ENCODE data around the gene KCNAB1. TPM values are rescaled to one million over a fixed set of nuclear protein-coding genes. Genes with fewer than 3 reads are reported as not detected.

The KCNAB1 gene
- total RNA-seq, 2 donors from 2014 or later: 0.49 to 0.81 TPM

DNA sequence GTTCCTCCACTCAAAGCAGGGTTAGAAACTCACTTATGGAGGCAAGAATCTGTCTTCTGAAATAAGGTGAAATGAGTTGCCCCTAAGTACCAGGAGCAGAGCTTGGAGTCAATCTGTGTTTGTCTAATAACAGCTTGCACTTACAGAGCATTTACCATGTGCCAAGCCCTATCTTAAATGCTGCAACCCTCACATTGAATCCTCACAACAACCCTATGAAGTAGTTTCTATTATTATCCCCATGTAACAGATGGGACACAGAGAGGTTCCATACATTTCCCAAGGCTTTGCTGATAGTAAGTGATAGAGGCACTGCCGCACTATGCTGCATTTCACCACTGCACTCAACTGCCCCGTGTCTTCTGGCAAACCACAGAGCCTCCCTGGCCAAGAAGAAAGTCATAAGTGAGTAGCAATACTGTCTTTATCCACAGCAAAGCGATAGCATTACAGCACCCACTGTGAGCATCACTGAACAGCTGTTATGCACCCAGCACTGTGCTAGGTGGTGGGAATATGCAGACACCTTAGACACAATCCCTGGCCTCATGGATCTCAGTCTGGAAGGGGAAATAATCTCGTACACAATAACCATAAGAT lies 293.0 kb downstream of the KCNAB1 start:
- 88 to 93% methylated on average over 4 of the region's 4 CpGs for WGBS, 2 experiments (ENCODE audit: insufficient coverage in 1 of 2, insufficient read length in 1 of 2)
- no peak overlapping the region for H3K27ac Mint-ChIP-seq

DNA sequence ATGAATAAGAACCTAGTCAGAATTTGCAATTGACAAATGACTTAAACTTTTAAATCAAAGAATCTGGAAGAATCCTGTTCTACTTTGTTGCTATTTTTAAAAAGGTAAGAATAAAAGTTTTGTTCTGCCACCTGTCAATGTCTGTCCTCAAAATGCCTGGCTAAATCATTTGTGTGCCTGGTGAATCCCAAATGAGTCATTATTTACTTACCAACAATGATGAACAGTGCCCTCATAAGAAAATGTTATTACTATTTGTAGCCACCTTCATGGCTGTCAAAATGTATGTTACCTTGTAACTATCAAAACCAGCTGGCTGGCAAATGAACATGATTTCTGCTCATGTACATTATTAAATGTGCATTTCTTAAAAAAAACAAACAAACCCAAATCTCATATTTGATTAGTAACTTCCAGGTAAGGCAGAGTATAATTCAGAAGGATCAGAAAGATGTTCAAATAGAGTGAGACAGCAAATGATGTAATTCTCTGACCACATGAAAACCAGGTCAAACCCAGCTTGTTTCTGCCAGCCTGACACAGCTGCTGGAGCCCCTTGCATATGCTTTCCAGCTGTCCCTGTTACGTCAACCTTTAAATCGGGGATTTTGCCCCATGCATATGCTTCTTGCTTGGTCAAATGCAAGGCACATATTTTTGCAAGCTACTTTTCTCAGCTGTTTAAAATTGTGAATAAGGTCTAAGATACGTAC lies 296.6 kb downstream of the KCNAB1 start:
- no peaks in the 10 kb centered on the region for H3K27me3 ChIP-seq (ENCODE audit: control insufficient read depth, insufficient read depth, low read length, poor library complexity, severe bottlenecking)
- Mint-ChIP-seq H3K4me1 (no peaks in the 10 kb centered on the region), H3K9me3 (no peaks in the 10 kb centered on the region), H3K27ac (no peak overlapping the region), H3K27me3 (ENCODE audit: insufficient read depth) (no peaks in the 10 kb centered on the region), H3K4me3 (no peak overlapping the region), H3K36me3 (ENCODE audit: low read depth) (no peaks in the 10 kb centered on the region)
- no peak overlapping the region for H3K4me3 ChIP-seq (ENCODE audit: low read length)
- H3K27ac ChIP-seq (ENCODE audit: low read depth, low read length): no peak overlapping the region
- no peak for DNase-seq
- no peaks in the 10 kb centered on the region for H3K9me3 ChIP-seq (ENCODE audit: control insufficient read depth, low read length)
- 94% methylated on average over 3 of the region's 3 CpGs for WGBS, 2 experiments (ENCODE audit: insufficient coverage in 1 of 2, insufficient read length in 1 of 2)
- TF ChIP-seq, protein P1, sequence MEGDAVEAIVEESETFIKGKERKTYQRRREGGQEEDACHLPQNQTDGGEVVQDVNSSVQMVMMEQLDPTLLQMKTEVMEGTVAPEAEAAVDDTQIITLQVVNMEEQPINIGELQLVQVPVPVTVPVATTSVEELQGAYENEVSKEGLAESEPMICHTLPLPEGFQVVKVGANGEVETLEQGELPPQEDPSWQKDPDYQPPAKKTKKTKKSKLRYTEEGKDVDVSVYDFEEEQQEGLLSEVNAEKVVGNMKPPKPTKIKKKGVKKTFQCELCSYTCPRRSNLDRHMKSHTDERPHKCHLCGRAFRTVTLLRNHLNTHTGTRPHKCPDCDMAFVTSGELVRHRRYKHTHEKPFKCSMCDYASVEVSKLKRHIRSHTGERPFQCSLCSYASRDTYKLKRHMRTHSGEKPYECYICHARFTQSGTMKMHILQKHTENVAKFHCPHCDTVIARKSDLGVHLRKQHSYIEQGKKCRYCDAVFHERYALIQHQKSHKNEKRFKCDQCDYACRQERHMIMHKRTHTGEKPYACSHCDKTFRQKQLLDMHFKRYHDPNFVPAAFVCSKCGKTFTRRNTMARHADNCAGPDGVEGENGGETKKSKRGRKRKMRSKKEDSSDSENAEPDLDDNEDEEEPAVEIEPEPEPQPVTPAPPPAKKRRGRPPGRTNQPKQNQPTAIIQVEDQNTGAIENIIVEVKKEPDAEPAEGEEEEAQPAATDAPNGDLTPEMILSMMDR (conservative IDR thresholded peaks at IDR 0.05): no peak
- H3K36me3 ChIP-seq (ENCODE audit: control insufficient read depth, insufficient read depth, low read length): no peaks in the 10 kb centered on the region
- no peaks in the 10 kb centered on the region for H3K4me1 ChIP-seq (ENCODE audit: control insufficient read depth, insufficient read depth, low read length)
- H3K9ac ChIP-seq (ENCODE audit: extremely low read depth, low read length, poor library complexity, severe bottlenecking): no peak overlapping the region

More for the DNA sequence above, 293.0 kb downstream of the KCNAB1 start:
- Histone ChIP-seq H3K36me3 (ENCODE audit: control insufficient read depth, insufficient read depth, low read length) (no peaks in the 10 kb centered on the region), H3K4me3 (ENCODE audit: low read length) (no peak overlapping the region), H3K9me3 (ENCODE audit: control insufficient read depth, low read length) (no peaks in the 10 kb centered on the region), H3K27me3 (ENCODE audit: control insufficient read depth, insufficient read depth, low read length, poor library complexity, severe bottlenecking) (no peaks in the 10 kb centered on the region), H3K9ac (ENCODE audit: extremely low read depth, low read length, poor library complexity, severe bottlenecking) (no peak overlapping the region), H3K27ac (ENCODE audit: low read depth, low read length) (no peak overlapping the region), H3K4me1 (ENCODE audit: control insufficient read depth, insufficient read depth, low read length) (no peaks in the 10 kb centered on the region)
- Mint-ChIP-seq H3K36me3 (ENCODE audit: low read depth) (no peaks in the 10 kb centered on the region), H3K4me3 (no peak overlapping the region), H3K27me3 (ENCODE audit: insufficient read depth) (no peaks in the 10 kb centered on the region), H3K4me1 (no peaks in the 10 kb centered on the region), H3K9me3 (no peaks in the 10 kb centered on the region)
- TF ChIP-seq, protein P1 (conservative IDR thresholded peaks at IDR 0.05): no peak
- no peak for DNase-seq

DNA sequence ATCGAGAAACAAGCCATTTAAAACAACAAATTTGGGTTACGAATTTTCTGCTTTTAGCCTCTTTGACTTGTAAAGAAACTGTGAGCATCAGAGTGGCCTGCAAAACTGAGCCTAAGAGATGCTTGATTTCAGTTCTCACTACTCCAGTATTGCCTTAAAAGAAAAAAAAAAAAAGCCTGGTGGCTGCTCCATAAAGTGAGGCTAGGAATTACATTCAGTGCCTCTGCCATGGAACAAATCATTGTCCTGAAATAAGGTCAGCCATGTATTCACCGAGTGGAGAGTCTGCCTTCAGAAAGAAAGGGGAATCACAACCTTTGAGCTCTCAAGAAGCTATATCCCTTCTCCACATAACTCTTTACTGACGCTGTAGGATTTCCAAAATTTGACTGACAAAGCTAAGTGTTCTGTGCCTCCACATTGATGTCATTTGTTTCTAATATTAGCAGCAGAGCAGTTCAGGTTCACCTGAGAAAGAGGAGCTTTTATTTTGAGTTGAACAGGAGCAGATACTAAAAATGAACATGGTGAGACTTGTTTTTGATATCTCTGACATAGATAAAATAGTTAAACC lies 297.3 kb downstream of the KCNAB1 start:
- no peaks in the 10 kb centered on the region for H3K9me3 ChIP-seq (ENCODE audit: control insufficient read depth, low read length)
- no peaks in the 10 kb centered on the region for H3K36me3 ChIP-seq (ENCODE audit: control insufficient read depth, insufficient read depth, low read length)
- H3K9ac ChIP-seq (ENCODE audit: extremely low read depth, low read length, poor library complexity, severe bottlenecking): no peak overlapping the region
- H3K27ac ChIP-seq (ENCODE audit: low read depth, low read length): no peak overlapping the region
- H3K4me3 ChIP-seq (ENCODE audit: low read length): no peak overlapping the region
- Mint-ChIP-seq H3K4me3 (no peak overlapping the region), H3K9me3 (no peaks in the 10 kb centered on the region), H3K27me3 (ENCODE audit: insufficient read depth) (no peaks in the 10 kb centered on the region), H3K27ac (no peak overlapping the region), H3K4me1 (no peaks in the 10 kb centered on the region), H3K36me3 (ENCODE audit: low read depth) (no peaks in the 10 kb centered on the region)
- DNase-seq: no peak
- H3K4me1 ChIP-seq (ENCODE audit: control insufficient read depth, insufficient read depth, low read length): no peaks in the 10 kb centered on the region
- TF ChIP-seq, protein P1 (conservative IDR thresholded peaks at IDR 0.05): no peak
- H3K27me3 ChIP-seq (ENCODE audit: control insufficient read depth, insufficient read depth, low read length, poor library complexity, severe bottlenecking): no peaks in the 10 kb centered on the region
- 91% methylated on average over 3 to 4 of the region's 4 CpGs for WGBS, 2 experiments (ENCODE audit: insufficient coverage in 1 of 2, insufficient read length in 1 of 2)

Data from endodermal cell (in vitro differentiated cells).